Loucy (cell line): ENCODE data around the gene SMIM38.

Source experiments
- H2AFZ ChIP-seq: fragments of 200-600 bp; sonication (generic); 2 replicates; pipeline ENCODE4 v1.6.0; 2016; ENCODE audit warnings: antibody characterized with exemption, mild to moderate bottlenecking, low read length, moderate library complexity
- H3F3A ChIP-seq: fragments of 200-600 bp; 2 replicates; pipeline ENCODE4 v1.6.0; 2016; ENCODE audit warnings: antibody characterized with exemption, low read depth, mild to moderate bottlenecking
- H3K27me3 ChIP-seq: fragments of 200-600 bp; sonication (generic); 2 replicates; pipeline ENCODE4 v1.6.1; 2014; ENCODE audit warnings: low read length, mild to moderate bottlenecking; ENCODE audit not compliant: insufficient read depth, poor library complexity, severe bottlenecking
- H3K36me3 ChIP-seq: fragments of 200-600 bp; sonication (generic); 2 replicates; pipeline ENCODE4 v1.6.1; 2016; ENCODE audit warnings: low read length; ENCODE audit not compliant: insufficient read depth
- H3K4me1 ChIP-seq: fragments of 200-600 bp; sonication (generic); 2 replicates; pipeline ENCODE4 v1.5.1; 2014; ENCODE audit warnings: low read length, mild to moderate bottlenecking; ENCODE audit not compliant: insufficient read depth, poor library complexity, severe bottlenecking
- H3K4me2 ChIP-seq: fragments of 200-600 bp; sonication (generic); 2 replicates; pipeline ENCODE4 v1.6.0; 2014; ENCODE audit warnings: antibody characterized with exemption, low read length, low read depth, mild to moderate bottlenecking; ENCODE audit not compliant: poor library complexity, severe bottlenecking
- H3K4me3 ChIP-seq: fragments of 200-600 bp; sonication (generic); 2 replicates; pipeline ENCODE4 v1.5.1; 2014; ENCODE audit warnings: low read length, mild to moderate bottlenecking, mixed read lengths; ENCODE audit not compliant: poor library complexity, severe bottlenecking
- H3K79me2 ChIP-seq: fragments of 200-600 bp; sonication (generic); 2 replicates; pipeline ENCODE4 v1.6.1; 2014; ENCODE audit warnings: low read length; ENCODE audit not compliant: insufficient read depth
- H3K9ac ChIP-seq: fragments of 200-600 bp; sonication (generic); 2 replicates; pipeline ENCODE4 v1.6.0; 2014; ENCODE audit warnings: mild to moderate bottlenecking, low read depth, low read length, moderate library complexity; ENCODE audit not compliant: poor library complexity, severe bottlenecking
- H3K9me2 ChIP-seq: fragments of 200-600 bp; sonication (generic); replicated peaks from 2 replicates; pipeline ENCODE4 v1.6.1; 2016; ENCODE audit warnings: low read depth, low read length, mixed read lengths
- H3K9me3 ChIP-seq: fragments of 200-600 bp; sonication (generic); 2 replicates; pipeline ENCODE4 v1.6.1; 2014; ENCODE audit warnings: mild to moderate bottlenecking, antibody characterized with exemption, low read length, low read depth; ENCODE audit not compliant: insufficient read depth
- H4K20me1 ChIP-seq: fragments of 200-600 bp; sonication (generic); 2 replicates; pipeline ENCODE4 v1.6.0; 2014; ENCODE audit warnings: antibody characterized with exemption, low read length, mild to moderate bottlenecking; ENCODE audit not compliant: insufficient read depth, poor library complexity, severe bottlenecking
- CTCF ChIP-seq: fragments of 200-600 bp; sonication (generic); conservative IDR thresholded peaks from 2 replicates; pipeline ENCODE4 v1.5.1; 2014; ENCODE audit warnings: mild to moderate bottlenecking, antibody characterized with exemption, low read length
- EZH2phosphoT487 ChIP-seq: fragments of 200-600 bp; IDR thresholded peaks from 2 replicates; pipeline ENCODE4 v1.6.1; 2018; ENCODE audit warnings: antibody characterized with exemption, mild to moderate bottlenecking, moderate library complexity, borderline replicate concordance

Gene SMIM38

GRCh38 chr11:69171476-69172240 is 15.9 kb downstream of the SMIM38 start:
- H3K9me3 ChIP-seq, result no peaks in the 10 kb centered on the region
- H3K79me2 ChIP-seq, result no peaks in the 10 kb centered on the region
- no peaks in the 10 kb centered on the region for H3K36me3 ChIP-seq
- H3K9ac ChIP-seq, result no peak overlapping the region
- no peaks in the 10 kb centered on the region for H3F3A ChIP-seq
- no peaks in the 10 kb centered on the region for H3K27me3 ChIP-seq
- H3K4me1 ChIP-seq, result peaks cover 5% of the 10 kb centered on the region
- H4K20me1 ChIP-seq, result no peaks in the 10 kb centered on the region
- H3K9me2 ChIP-seq, result no peaks in the 10 kb centered on the region
- H3K4me3 ChIP-seq, result no peak overlapping the region
- H3K4me2 ChIP-seq, result no peak overlapping the region
- H2AFZ ChIP-seq, result no peak overlapping the region
- TF ChIP-seq CTCF, result no peak
- TF ChIP-seq EZH2phosphoT487, result no peak

GRCh38 chr11:69172674-69173073 is 16.9 kb downstream of the SMIM38 start:
- no peak overlapping the region for H3K9ac ChIP-seq
- no peaks in the 10 kb centered on the region for H3K79me2 ChIP-seq
- TF ChIP-seq EZH2phosphoT487 (no peak), CTCF (no peak)
- H4K20me1 ChIP-seq, result no peaks in the 10 kb centered on the region
- no peak overlapping the region for H3K4me3 ChIP-seq
- no peaks in the 10 kb centered on the region for H3F3A ChIP-seq
- no peaks in the 10 kb centered on the region for H3K4me1 ChIP-seq
- no peak overlapping the region for H3K4me2 ChIP-seq
- no peaks in the 10 kb centered on the region for H3K36me3 ChIP-seq
- no peaks in the 10 kb centered on the region for H3K27me3 ChIP-seq
- no peak overlapping the region; the same call in 1 of the 2 replicates for H2AFZ ChIP-seq
- no peaks in the 10 kb centered on the region for H3K9me2 ChIP-seq
- no peaks in the 10 kb centered on the region for H3K9me3 ChIP-seq

- Histone ChIP-seq H3K9ac (no peak overlapping the region), H3K36me3 (no peaks in the 10 kb centered on the region), H3K79me2 (no peaks in the 10 kb centered on the region), H3K9me3 (no peaks in the 10 kb centered on the region), H3K9me2 (no peaks in the 10 kb centered on the region), H2AFZ (no peak overlapping the region), H3K4me3 (no peak overlapping the region), H3K4me2 (no peak overlapping the region), H3F3A (no peaks in the 10 kb centered on the region), H3K27me3 (no peaks in the 10 kb centered on the region), H3K4me1 (no peaks in the 10 kb centered on the region), H4K20me1 (no peaks in the 10 kb centered on the region)
- TF ChIP-seq EZH2phosphoT487, result no peak
- TF ChIP-seq CTCF, result no peak
These were observed 17.6 kb downstream of the SMIM38 start for GRCh38 chr11:69173331-69173730.
